ENCODE results near the gene OR10H1.

DNA sequence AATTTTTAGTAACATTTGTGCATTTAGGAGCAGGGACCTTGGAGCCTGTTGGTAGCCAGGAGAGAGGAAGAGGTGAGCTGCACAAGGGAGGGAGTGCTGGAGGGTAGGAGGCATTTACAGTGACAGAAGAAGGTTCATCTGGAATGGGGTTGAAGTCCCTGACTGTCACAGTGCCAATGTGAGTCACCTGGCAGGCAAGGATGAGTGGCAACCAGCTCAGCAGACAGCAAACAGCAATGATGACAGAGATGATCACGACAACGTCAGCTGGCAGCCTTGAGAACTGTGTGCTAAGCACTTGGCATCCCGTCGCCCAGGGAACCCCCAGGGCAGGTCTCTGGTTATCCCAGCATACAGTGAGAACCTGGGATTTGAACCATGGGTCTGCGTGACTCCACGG is 25.4 kb downstream of the OR10H1 start:
- no peak for TF ChIP-seq OSR1 (CRISPR knock-in tag; IDR thresholded peaks at IDR 0.05)
- TF ChIP-seq, protein P1, sequence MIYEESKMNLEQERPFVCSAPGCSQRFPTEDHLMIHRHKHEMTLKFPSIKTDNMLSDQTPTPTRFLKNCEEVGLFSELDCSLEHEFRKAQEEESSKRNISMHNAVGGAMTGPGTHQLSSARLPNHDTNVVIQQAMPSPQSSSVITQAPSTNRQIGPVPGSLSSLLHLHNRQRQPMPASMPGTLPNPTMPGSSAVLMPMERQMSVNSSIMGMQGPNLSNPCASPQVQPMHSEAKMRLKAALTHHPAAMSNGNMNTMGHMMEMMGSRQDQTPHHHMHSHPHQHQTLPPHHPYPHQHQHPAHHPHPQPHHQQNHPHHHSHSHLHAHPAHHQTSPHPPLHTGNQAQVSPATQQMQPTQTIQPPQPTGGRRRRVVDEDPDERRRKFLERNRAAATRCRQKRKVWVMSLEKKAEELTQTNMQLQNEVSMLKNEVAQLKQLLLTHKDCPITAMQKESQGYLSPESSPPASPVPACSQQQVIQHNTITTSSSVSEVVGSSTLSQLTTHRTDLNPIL (CRISPR knock-in tag; IDR thresholded peaks at IDR 0.05; ENCODE audit: low read depth) = no peak
- TF ChIP-seq, protein P2, sequence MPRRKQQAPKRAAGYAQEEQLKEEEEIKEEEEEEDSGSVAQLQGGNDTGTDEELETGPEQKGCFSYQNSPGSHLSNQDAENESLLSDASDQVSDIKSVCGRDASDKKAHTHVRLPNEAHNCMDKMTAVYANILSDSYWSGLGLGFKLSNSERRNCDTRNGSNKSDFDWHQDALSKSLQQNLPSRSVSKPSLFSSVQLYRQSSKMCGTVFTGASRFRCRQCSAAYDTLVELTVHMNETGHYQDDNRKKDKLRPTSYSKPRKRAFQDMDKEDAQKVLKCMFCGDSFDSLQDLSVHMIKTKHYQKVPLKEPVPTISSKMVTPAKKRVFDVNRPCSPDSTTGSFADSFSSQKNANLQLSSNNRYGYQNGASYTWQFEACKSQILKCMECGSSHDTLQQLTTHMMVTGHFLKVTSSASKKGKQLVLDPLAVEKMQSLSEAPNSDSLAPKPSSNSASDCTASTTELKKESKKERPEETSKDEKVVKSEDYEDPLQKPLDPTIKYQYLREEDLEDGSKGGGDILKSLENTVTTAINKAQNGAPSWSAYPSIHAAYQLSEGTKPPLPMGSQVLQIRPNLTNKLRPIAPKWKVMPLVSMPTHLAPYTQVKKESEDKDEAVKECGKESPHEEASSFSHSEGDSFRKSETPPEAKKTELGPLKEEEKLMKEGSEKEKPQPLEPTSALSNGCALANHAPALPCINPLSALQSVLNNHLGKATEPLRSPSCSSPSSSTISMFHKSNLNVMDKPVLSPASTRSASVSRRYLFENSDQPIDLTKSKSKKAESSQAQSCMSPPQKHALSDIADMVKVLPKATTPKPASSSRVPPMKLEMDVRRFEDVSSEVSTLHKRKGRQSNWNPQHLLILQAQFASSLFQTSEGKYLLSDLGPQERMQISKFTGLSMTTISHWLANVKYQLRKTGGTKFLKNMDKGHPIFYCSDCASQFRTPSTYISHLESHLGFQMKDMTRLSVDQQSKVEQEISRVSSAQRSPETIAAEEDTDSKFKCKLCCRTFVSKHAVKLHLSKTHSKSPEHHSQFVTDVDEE (CRISPR knock-in tag; IDR thresholded peaks at IDR 0.05) = no peak
- no peak for TF ChIP-seq ZNF565 (CRISPR knock-in tag; conservative IDR thresholded peaks at IDR 0.05; ENCODE audit: low read depth)
- TF ChIP-seq, protein P3, sequence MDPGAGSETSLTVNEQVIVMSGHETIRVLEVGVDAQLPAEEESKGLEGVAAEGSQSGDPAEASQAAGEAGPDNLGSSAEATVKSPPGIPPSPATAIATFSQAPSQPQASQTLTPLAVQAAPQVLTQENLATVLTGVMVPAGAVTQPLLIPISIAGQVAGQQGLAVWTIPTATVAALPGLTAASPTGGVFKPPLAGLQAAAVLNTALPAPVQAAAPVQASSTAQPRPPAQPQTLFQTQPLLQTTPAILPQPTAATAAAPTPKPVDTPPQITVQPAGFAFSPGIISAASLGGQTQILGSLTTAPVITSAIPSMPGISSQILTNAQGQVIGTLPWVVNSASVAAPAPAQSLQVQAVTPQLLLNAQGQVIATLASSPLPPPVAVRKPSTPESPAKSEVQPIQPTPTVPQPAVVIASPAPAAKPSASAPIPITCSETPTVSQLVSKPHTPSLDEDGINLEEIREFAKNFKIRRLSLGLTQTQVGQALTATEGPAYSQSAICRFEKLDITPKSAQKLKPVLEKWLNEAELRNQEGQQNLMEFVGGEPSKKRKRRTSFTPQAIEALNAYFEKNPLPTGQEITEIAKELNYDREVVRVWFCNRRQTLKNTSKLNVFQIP (CRISPR knock-in tag; IDR thresholded peaks at IDR 0.05; ENCODE audit: borderline replicate concordance, low read depth) = no peak
- TF ChIP-seq, protein P4, sequence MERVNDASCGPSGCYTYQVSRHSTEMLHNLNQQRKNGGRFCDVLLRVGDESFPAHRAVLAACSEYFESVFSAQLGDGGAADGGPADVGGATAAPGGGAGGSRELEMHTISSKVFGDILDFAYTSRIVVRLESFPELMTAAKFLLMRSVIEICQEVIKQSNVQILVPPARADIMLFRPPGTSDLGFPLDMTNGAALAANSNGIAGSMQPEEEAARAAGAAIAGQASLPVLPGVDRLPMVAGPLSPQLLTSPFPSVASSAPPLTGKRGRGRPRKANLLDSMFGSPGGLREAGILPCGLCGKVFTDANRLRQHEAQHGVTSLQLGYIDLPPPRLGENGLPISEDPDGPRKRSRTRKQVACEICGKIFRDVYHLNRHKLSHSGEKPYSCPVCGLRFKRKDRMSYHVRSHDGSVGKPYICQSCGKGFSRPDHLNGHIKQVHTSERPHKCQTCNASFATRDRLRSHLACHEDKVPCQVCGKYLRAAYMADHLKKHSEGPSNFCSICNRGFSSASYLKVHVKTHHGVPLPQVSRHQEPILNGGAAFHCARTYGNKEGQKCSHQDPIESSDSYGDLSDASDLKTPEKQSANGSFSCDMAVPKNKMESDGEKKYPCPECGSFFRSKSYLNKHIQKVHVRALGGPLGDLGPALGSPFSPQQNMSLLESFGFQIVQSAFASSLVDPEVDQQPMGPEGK (CRISPR knock-in tag; IDR thresholded peaks at IDR 0.05; ENCODE audit: borderline replicate concordance) = no peak
- no peak for TF ChIP-seq ARNTL (CRISPR knock-in tag; IDR thresholded peaks at IDR 0.05; ENCODE audit: borderline replicate concordance, low read depth)
- TF ChIP-seq ISL1 (CRISPR knock-in tag; IDR thresholded peaks at IDR 0.05) = no peak
- TF ChIP-seq ZNF8 (CRISPR knock-in tag; IDR thresholded peaks at IDR 0.05) = no peak
- no peak for TF ChIP-seq ZFP3 (CRISPR knock-in tag; IDR thresholded peaks at IDR 0.05)
